Lung (tissue), 12 donors: Measurements from ENCODE around the gene STK31. TPM values are rescaled to one million over a fixed set of nuclear protein-coding genes. Genes with fewer than 3 reads are reported as not detected.
A peak's percentile ranks its signal among the peaks of the same experiment; 100 is the strongest.

Source experiments
- ATAC-seq: fragments of 200-7000 bp; cut with Tn5 transposase; one replicate; pipeline ENCODE4 v1.9.1; 2020; ENCODE audit warnings: moderate number of reproducible peaks; ENCODE audit not compliant: insufficient read depth, low FRiP score
- DNase-seq, 3 donors: peaks; one replicate each; pipeline ENCODE4 v3.0.0-alpha.2; 2013 to 2017
- H3K27ac ChIP-seq, 2 donors: one replicate each; pipeline ENCODE4 v1.5.1; 2013; ENCODE audit warnings: mild to moderate bottlenecking in 2 of 2, moderate library complexity in 2 of 2, control low read depth in 1 of 2, inconsistent platforms in 1 of 2, low read depth in 1 of 2, low read length in 1 of 2
- H3K27me3 ChIP-seq, 3 donors: one replicate each; pipeline ENCODE4 v1.5.1; 2013; ENCODE audit warnings: low read length in 2 of 3; ENCODE audit not compliant: control insufficient read depth in 3 of 3, insufficient read depth in 3 of 3
- H3K36me3 ChIP-seq, 4 donors: one replicate each; pipeline ENCODE4 v1.5.1; 2013; ENCODE audit warnings: low read length in 4 of 4, mild to moderate bottlenecking in 1 of 4, moderate library complexity in 1 of 4; ENCODE audit not compliant: control insufficient read depth in 4 of 4, insufficient read depth in 4 of 4
- H3K4me1 ChIP-seq, 5 donors: one replicate each; pipeline ENCODE4 v1.5.1; 2013; ENCODE audit warnings: low read length in 5 of 5, mild to moderate bottlenecking in 2 of 5, moderate library complexity in 1 of 5; ENCODE audit not compliant: control insufficient read depth in 5 of 5, insufficient read depth in 5 of 5
- H3K4me3 ChIP-seq: one replicate; pipeline ENCODE4 v1.5.1; 2013; ENCODE audit warnings: mild to moderate bottlenecking, control low read depth, moderate library complexity
- H3K9ac ChIP-seq, 2 donors: one replicate each; pipeline ENCODE4 v1.5.1; 2013; ENCODE audit warnings: low read length in 2 of 2, control low read depth in 1 of 2; ENCODE audit not compliant: insufficient read depth in 1 of 2
- H3K9me3 ChIP-seq, 4 donors: one replicate each; pipeline ENCODE4 v1.5.1; 2013; ENCODE audit warnings: low read length in 3 of 4, mild to moderate bottlenecking in 1 of 4, moderate library complexity in 1 of 4; ENCODE audit not compliant: control insufficient read depth in 4 of 4, insufficient read depth in 3 of 4
- WGBS, 2 donors: extraction: QIAGEN DNeasy Blood & Tissue Kit; methylation state at CpG; one replicate each; pipeline ENCODE4 v1.1.7; 2013; 5-methylcytosine and 5-hydroxymethylcytosine counted together
- polyA plus RNA-seq, 2 donors: library from polyadenylated mRNA; stranded (reverse); fragments of 200-250 nt; gene quantifications; one replicate each; pipeline ENCODE4 v1.2.1, GENCODE V29; 2013
- total RNA-seq, 2 donors: library from RNA; depleted of rRNA in 1 of 2; stranded (reverse); fragments of >200 nt in 1 of 2; gene quantifications; one replicate each; pipeline ENCODE4 v1.2.1, GENCODE V29; 2014 to 2021
- TF ChIP-seq, protein P1 (sequence below): IDR thresholded peaks from 2 replicates; pipeline ENCODE4 v1.5.1; 2012; ENCODE audit warnings: mild to moderate bottlenecking; ENCODE audit errors: control extremely low read depth, extremely low read depth
- donor health status: control.
- donor health status: control.
- donor health status: Bipolar disorder and iron deficiency.
- donor health status: healthy.
- donor health status: DM: yes; HTN: yes; CAD: no.

The STK31 gene
- total and polyA plus RNA-seq, 4 donors, result 0.53 to 1.3 (median 0.80) TPM

GRCh38 chr7:23712368-23713284 is 2.6 kb downstream of the STK31 start:
- WGBS, 2 donors, result 55 to 56% methylated on average over 8 of the region's 8 CpGs
- Histone ChIP-seq H3K36me3 (no peaks in the 10 kb centered on the region), H3K4me1 (no peaks in the 10 kb centered on the region), H3K27me3 (no peaks in the 10 kb centered on the region), H3K4me3 (no peak overlapping the region), H3K9me3 (no peaks in the 10 kb centered on the region), H3K9ac (no peak overlapping the region), H3K27ac (no peak overlapping the region)
- ATAC-seq (no peak), DNase-seq (peak in 2 of 3 donors; percentile 81 to 82)
- TF ChIP-seq, protein P1, sequence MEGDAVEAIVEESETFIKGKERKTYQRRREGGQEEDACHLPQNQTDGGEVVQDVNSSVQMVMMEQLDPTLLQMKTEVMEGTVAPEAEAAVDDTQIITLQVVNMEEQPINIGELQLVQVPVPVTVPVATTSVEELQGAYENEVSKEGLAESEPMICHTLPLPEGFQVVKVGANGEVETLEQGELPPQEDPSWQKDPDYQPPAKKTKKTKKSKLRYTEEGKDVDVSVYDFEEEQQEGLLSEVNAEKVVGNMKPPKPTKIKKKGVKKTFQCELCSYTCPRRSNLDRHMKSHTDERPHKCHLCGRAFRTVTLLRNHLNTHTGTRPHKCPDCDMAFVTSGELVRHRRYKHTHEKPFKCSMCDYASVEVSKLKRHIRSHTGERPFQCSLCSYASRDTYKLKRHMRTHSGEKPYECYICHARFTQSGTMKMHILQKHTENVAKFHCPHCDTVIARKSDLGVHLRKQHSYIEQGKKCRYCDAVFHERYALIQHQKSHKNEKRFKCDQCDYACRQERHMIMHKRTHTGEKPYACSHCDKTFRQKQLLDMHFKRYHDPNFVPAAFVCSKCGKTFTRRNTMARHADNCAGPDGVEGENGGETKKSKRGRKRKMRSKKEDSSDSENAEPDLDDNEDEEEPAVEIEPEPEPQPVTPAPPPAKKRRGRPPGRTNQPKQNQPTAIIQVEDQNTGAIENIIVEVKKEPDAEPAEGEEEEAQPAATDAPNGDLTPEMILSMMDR, result peak; percentile 36

DNA sequence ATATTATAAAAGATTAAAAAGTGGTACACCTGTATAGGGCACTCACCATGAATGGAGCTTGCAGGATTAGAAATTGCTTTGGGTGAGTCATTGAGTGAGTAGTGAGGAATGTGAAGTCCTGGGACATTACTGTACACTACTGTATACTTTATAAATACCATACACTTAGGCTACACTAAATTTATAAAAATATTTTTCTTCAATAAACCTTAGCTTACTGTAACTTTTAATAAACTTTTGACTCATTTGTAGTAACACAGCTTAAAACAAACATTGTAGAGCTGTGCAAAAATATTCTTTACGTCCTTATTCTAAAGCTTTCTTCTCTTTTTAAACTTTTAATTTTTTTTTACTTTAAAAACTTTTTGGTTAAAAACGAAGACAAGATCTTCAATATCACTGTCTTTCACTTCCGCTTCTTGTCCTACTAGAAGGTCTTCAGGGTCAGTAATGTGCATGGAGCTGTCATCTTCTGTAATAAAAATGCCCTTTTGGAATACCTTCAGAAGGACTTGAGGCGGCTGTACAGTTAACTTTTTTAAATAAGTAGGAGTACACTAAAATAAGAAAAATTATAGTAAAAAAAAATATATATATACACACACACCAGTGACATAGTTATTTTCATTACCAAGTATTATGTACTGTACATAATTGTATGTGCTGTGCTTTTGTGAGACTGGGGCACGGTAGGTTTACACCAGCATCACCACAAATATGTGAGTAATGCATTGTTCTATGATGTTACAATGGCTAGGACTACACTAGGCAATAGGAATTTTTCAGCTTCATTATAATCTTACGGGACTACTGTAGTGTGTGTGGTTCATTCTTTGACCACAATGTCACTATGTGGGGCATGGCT is 3.5 kb downstream of the STK31 start:
- no peak overlapping the region for H3K27ac ChIP-seq
- H3K9me3 ChIP-seq, result no peaks in the 10 kb centered on the region
- H3K27me3 ChIP-seq, result no peaks in the 10 kb centered on the region
- WGBS, 2 donors, result 82 to 87% methylated on average over 6 of the region's 6 CpGs
- ATAC-seq (no peak), DNase-seq (no peak)
- no peak overlapping the region for H3K4me3 ChIP-seq
- H3K36me3 ChIP-seq, result no peaks in the 10 kb centered on the region
- TF ChIP-seq, protein P1, result no peak
- no peak overlapping the region for H3K9ac ChIP-seq
- no peaks in the 10 kb centered on the region for H3K4me1 ChIP-seq

DNA sequence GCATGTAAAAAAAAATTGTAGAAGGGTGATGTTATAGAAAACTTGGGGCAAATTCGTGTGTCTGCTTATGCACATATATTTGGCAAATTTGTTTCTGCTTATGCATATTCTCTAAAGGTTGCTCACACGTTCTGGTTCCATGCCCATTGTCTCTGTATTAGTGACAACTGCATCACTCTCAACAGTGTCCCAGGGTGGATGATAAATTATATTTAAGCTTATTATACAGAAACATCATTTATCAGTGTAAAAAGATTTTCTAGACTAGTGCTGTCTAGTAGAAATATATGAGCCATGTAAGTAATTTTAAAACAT is 4.1 kb downstream of the STK31 start:
- ATAC-seq, result no peak
- WGBS, 2 donors, result 61 to 71% methylated on average over 2 of the region's 2 CpGs
- Histone ChIP-seq H3K4me1 (no peaks in the 10 kb centered on the region), H3K27ac (no peak overlapping the region), H3K36me3 (no peaks in the 10 kb centered on the region), H3K27me3 (no peaks in the 10 kb centered on the region), H3K9ac (no peak overlapping the region), H3K9me3 (no peaks in the 10 kb centered on the region), H3K4me3 (no peak overlapping the region)
- DNase-seq, result no peak
- TF ChIP-seq, protein P1, result no peak
